Left renal pelvis (tissue), 4 donors: ENCODE data around the gene ASPA. TPM values are rescaled to one million over a fixed set of nuclear protein-coding genes. Genes with fewer than 3 reads are reported as not detected.

ENCODE experiments used
- DNase-seq, 4 donors: peaks; one replicate each; pipeline ENCODE4 v3.0.0-alpha.2; 2013; ENCODE audit warnings: low read depth in 4 of 4, low spot score in 3 of 4
- polyA plus RNA-seq, 4 donors: library from polyadenylated mRNA; unstranded; fragments of 120-200 nt; gene quantifications; one replicate each; pipeline ENCODE4 v1.2.1, GENCODE V29; 2013; ENCODE audit not compliant: insufficient read length in 4 of 4

Gene ASPA
- polyA plus RNA-seq, 4 donors = 10.5 to 30.2 (median 27.7) TPM

DNA sequence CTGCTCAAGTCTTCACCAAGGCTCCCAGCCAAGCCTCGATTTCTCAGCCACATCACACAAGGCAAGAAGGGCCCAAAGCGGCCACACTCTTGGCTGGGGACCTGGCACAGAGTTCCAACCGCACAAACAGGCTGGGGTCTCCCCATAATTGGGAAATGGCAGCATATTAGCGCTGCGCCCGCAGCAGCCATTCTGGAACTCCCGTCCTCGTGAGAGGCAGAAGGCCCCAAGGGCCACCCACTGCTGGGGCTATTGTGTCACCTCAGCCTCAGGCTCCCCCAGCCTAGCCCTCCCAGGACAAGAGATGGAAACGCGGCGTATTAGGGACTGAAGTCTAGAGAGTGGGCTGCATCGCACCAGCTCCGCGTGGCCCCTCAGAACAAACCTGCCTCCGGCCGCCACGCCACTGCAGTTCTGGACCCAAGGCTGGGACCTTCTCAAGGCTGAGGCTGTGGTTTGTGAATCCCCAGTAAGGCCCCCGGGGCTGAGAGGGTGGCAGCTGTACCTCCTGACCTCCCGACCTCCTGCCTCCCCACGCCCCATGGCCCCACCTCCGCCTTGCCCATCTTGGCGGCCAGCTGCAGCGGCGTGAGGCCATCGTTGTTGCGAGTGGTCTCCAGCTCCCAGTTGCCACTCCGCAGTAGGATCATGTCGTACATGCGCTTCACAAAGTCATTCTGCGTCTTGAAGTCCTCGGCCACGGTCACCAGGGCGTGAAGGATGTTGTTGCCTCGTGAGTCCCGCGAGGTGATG lies 56.5 kb downstream of the ASPA start:
- DNase-seq = no peak

GRCh38 chr17:3532859-3533142 lies 57.0 kb downstream of the ASPA start:
- no peak for DNase-seq

DNA sequence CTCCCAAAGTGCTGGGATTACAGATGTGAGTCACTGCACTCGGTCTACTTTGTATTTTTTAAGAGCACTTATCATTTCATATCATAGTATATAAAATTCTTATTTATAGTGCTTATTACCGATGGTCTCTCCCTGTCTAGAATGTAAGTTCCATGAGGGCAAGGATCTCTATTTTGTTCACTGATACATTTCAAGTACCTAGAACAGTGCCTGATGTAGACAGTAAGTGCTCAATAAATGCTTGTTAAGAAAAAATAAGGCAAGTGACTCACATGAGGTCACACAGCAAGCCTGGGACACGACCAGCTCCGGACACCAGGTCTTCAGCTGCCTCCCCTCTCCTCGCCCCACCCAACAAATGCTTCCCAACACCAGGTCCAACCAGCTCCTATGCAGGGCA lies 58.0 kb downstream of the ASPA start:
- no peak for DNase-seq

DNA sequence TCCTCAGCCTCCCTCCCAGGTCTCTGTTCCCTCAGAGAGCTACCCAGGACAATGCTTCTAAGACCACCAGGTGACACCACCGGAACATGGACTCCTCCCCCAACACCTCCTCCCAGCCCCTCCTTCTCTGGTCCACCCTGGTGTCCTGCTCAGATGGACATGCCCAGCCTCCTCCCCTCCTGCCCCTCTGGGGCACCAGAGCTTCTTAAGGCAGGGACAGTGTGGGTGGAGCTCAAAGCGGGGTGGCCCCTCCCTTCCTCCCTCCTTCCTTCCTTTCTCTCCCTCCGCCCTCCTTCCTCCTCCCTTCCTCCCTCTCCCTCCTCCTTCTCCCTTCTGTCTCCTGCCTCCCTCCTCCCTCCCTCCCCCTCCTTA lies 59.1 kb downstream of the ASPA start:
- no peak for DNase-seq

DNA sequence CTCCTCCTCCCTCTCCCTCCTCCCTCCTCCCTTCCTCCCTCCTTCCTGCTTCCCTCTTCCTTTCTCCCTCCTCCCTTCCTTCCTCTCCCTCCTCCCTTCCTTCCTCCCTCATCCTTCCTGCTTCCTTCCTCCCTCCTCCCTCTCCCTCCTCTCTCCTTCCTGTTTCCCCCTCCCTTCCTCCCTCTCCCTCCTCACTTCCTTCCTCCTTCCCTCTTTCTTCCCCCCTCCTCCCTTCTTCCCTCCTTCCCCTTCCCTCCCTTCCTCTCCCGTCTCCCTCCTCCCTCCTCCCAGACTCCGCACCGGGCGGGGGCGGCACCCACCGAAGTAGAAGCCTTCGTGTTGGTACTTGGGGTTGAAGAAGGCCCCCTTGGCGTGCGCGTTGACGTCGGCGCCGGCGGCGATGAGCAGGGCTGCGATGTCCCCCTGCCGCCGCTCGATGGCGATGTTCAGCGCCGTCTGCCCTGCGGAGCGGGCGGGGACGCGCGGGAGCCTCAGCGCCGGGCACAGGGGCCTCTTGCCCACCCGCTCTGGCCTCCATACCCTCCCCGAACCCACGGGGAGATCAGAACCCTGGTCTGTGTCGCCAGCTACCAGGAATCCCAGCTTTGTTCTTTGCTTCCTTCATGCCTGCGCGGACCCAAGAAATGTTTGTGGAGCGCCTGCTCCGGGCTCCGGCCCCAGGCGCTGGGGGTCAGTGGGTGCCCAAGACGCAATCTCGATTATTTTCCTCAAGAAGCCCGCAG lies 59.6 kb downstream of the ASPA start:
- peak; percentile 36 to 50 (median 43) for DNase-seq

DNA sequence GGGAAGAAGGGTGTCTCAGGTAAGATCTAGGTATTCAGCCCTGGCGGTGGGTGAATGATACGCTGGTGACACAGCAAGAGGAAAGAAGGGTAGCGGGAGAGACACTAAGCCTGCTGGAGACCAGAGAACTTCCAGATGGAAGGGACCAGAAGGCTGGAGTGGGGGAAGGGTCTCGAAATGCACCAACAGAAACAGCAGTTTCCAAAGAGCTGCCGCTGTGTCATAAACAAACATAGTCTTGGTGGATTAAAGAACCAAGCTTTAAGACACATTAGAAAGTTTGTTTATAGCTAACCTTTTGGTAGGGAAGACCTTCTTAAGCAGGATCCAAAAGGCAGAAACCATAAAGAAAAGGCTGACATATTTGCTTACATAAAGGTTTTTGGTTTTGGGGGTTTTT lies 60.9 kb downstream of the ASPA start:
- DNase-seq = no peak

DNA sequence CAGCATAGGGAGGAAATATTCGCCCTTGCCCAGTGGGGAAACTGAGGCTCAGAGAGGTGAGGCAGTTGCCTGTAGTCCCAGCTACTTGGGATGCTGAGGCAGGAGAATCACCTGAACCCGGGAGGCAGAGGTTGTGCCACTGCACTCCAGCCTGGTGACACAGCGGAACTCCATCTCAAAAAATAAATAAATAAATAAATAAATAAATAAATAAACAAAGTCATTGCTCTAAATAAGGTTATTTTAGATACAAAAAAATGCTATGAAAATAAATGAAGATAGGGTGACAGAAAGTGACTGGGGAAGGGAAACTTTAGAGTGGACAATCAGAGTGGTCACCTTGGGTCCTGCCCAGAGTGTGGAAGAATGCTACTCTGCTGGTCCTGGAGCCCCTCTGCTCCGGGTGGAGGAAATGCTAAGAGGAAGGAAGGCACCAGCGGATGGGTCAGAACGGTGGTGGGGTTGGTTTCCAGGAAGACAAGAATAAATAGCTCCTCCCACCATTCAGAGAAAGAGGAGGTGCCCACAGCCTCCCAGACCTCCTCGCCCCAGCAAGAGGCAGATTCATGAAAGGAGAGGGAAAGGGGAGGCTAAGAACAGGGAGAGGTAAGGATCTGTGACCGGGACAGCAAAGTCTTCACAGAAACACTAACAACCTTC lies 64.2 kb downstream of the ASPA start:
- DNase-seq = no peak

- no peak for DNase-seq
Observed at GRCh38 chr17:3542410-3543088, 66.8 kb downstream of the ASPA start.

- no peak for DNase-seq
Observed at GRCh38 chr17:3543453-3543852, 67.7 kb downstream of the ASPA start.

DNA sequence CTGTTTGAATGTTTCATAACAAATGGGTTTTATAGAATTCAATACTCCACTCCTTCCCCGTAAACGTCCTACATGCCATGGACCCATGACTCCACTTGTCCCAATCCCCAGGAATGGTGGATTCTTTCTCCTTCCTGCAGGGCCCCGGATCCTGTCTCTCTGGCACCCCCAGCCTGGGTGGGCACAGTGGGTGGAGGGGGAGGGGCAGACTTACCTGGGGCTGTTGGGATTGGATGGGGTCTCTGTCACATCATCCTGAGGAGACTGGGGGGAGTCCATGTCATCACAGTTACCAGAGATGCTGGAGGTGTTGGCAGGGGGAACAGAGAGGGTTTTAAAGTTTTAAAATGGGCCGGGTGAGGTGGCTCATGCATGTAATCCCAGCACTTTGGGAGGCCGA lies 68.6 kb downstream of the ASPA start:
- DNase-seq = no peak

DNA sequence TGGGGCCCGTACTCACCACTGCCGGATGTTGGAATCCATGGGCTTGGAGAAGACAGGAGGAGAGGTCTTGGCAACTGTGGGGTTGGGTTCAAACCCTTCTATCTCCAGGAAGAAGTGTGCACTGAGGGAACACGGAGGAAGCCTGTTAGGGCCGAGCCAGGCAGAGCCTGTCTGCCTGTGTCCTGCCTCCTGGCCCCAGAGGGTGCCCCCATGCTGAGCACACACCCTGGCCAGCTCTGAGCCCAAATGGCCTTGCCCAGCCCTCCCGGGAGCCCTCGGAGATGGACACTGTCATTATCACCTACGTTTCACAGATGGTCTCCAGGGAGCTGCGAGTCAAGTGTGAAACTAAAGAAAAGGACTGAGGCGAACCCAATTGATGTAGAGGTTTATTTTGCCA lies 69.4 kb downstream of the ASPA start:
- no peak for DNase-seq

DNA sequence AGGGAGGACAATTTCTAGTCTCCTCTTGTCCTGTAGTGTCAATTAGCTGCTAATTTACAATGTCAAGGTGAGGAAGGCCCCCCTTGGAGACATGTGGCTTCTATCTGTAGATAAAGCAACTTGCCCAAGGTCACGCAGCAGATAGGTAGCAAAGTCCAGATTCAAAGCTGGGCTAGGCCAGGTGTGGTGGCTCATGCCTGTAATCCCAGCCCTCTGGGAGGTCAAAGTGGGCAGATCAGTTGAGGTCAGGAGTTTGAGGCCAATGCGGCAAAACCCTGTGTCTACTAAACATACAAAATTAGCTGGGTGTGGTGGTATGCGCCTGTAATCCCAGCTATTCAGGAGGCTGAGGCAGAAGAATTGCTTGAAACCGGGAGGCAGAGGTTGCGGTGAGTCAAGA lies 70.7 kb downstream of the ASPA start:
- no peak for DNase-seq

GRCh38 chr17:3546997-3547396 lies 71.2 kb downstream of the ASPA start:
- DNase-seq = no peak

GRCh38 chr17:3547628-3548027 lies 71.8 kb downstream of the ASPA start:
- no peak for DNase-seq

GRCh38 chr17:3549610-3550162 lies 73.9 kb downstream of the ASPA start:
- DNase-seq = no peak

DNA sequence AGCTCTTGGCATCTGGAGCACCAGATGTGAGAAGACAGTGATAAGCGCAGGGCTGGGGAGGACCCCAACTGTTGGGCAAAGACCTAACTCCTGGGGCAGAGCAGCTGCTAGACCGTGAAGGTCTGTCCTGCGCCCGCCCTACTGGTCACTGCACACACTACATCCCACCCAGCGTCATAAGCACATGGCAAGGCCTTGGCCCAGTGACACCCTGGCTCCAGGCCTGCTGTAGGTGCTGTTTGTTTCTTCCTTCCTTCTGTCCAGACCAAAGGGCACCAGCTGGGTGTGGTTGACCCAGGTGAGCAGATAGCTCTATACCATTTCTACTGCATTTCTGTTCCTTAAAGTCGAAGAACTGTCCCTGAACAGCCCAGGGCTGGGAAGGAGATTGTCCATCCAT lies 75.4 kb downstream of the ASPA start:
- no peak for DNase-seq

DNA sequence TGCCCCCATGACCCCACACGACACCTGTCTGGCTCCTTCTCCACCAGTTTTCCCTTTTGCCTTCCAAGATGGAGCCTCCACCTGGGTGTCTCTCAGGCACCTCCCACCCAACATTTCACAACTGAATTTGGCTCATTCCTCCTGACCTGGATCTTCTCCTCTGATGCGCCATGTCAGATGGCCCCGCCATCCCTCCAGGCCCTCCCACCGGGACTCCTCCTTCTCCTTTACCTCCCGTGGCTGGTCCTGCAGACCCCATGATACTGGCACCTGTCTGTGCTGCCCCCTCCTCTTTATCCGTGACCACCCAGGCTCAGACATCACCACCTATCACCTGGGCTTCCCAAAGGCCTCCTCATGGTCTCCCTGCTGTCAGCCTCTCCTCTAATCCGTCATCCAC lies 77.1 kb downstream of the ASPA start:
- DNase-seq = no peak
